CD14-positive monocyte (primary cell): ENCODE data around the gene LAMTOR1. TPM values are rescaled to one million over a fixed set of nuclear protein-coding genes. Genes with fewer than 3 reads are reported as not detected.

Source experiments
- DNase-seq, 3 donors: peaks; one replicate each; pipeline ENCODE4 v3.0.0-alpha.2; 2011 to 2022
- H2AFZ ChIP-seq: 2 replicates; pipeline ENCODE4 v1.6.0; 2012; ENCODE audit warnings: mild to moderate bottlenecking, low read depth, low read length, inconsistent platforms; ENCODE audit not compliant: insufficient read depth, poor library complexity, severe bottlenecking
- H3K27ac ChIP-seq, 2 donors: 1 replicate in 1 of 2; 2 replicates in 1 of 2; pipeline ENCODE4 v1.5.1; 2012 to 2013; ENCODE audit warnings: low read length in 2 of 2, control low read depth in 1 of 2, inconsistent platforms in 1 of 2, low read depth in 1 of 2, mild to moderate bottlenecking in 1 of 2
- H3K27me3 ChIP-seq, 2 donors: one replicate each; pipeline versions ENCODE4 v1.6.0 to v1.6.1; 2011 to 2013; ENCODE audit warnings: low read length in 2 of 2; ENCODE audit not compliant: control insufficient read depth in 2 of 2, insufficient read depth in 2 of 2
- H3K36me3 ChIP-seq, 2 donors: replicated peaks in 1 of 2; 1 replicate in 1 of 2; 2 replicates in 1 of 2; pipeline versions ENCODE4 v1.5.1 to v1.6.1; 2012 to 2013; ENCODE audit warnings: low read length in 2 of 2, control low read depth in 1 of 2, inconsistent platforms in 1 of 2, mild to moderate bottlenecking in 1 of 2; ENCODE audit not compliant: insufficient read depth in 2 of 2, control insufficient read depth in 1 of 2
- H3K4me1 ChIP-seq, 2 donors: 1 replicate in 1 of 2; 2 replicates in 1 of 2; pipeline versions ENCODE4 v1.5.1 to v1.6.1; 2012 to 2013; ENCODE audit warnings: low read length in 2 of 2, control low read depth in 1 of 2, inconsistent platforms in 1 of 2, mild to moderate bottlenecking in 1 of 2, moderate library complexity in 1 of 2; ENCODE audit not compliant: insufficient read depth in 2 of 2, control insufficient read depth in 1 of 2
- H3K4me2 ChIP-seq: replicated peaks from 2 replicates; pipeline ENCODE3; 2012; ENCODE audit warnings: low read length, moderate library complexity, mild to moderate bottlenecking; ENCODE audit not compliant: poor library complexity, severe bottlenecking; ENCODE audit errors: extremely low read depth
- H3K4me3 ChIP-seq, 3 experiments: fragments of 200-600 bp in 1 of 3; sonication (generic) in 1 of 3; replicated peaks in 1 of 3; 1 replicate in 2 of 3; 2 replicates in 1 of 3; pipeline ENCODE4 v1.5.1; 2011 to 2013; ENCODE audit warnings: low read length in 3 of 3, mild to moderate bottlenecking in 3 of 3, control low read depth in 2 of 3, low read depth in 2 of 3, inconsistent platforms in 1 of 3, moderate library complexity in 1 of 3
- H3K79me2 ChIP-seq: 2 replicates; pipeline ENCODE4 v1.6.0; 2012; ENCODE audit warnings: mild to moderate bottlenecking, control low read depth, inconsistent platforms, low read length, moderate library complexity; ENCODE audit not compliant: insufficient read depth
- H3K9ac ChIP-seq: 2 replicates; pipeline ENCODE4 v1.6.0; 2017; ENCODE audit warnings: low read length, mild to moderate bottlenecking; ENCODE audit not compliant: insufficient read depth, poor library complexity, severe bottlenecking
- H3K9me3 ChIP-seq, 2 donors: replicated peaks in 1 of 2; 1 replicate in 1 of 2; 2 replicates in 1 of 2; pipeline versions ENCODE4 v1.5.1 to v1.6.1; 2012 to 2013; ENCODE audit warnings: low read length in 2 of 2, control low read depth in 1 of 2; ENCODE audit not compliant: control insufficient read depth in 1 of 2, insufficient read depth in 1 of 2
- H4K20me1 ChIP-seq: 2 replicates; pipeline ENCODE4 v1.6.0; 2012; ENCODE audit warnings: mild to moderate bottlenecking, low read length, control low read depth, moderate library complexity; ENCODE audit not compliant: insufficient read depth
- H3K27ac Mint-ChIP-seq, 7 donors: one replicate each; pipeline ENCODE4 v1.8.0; 2020; ENCODE audit warnings: mild to moderate bottlenecking in 7 of 7, mixed read lengths in 7 of 7, moderate library complexity in 6 of 7, inconsistent platforms in 2 of 7
- H3K27me3 Mint-ChIP-seq, 3 donors: one replicate each; pipeline ENCODE4 v1.8.0; 2021 to 2022; ENCODE audit warnings: low read depth in 3 of 3, mild to moderate bottlenecking in 3 of 3, mixed read lengths in 3 of 3, moderate library complexity in 3 of 3, inconsistent platforms in 1 of 3
- H3K36me3 Mint-ChIP-seq, 2 donors: one replicate each; pipeline ENCODE4 v1.8.0; 2020; ENCODE audit warnings: mixed read lengths in 2 of 2, inconsistent platforms in 1 of 2, mild to moderate bottlenecking in 1 of 2
- H3K4me1 Mint-ChIP-seq: one replicate; pipeline ENCODE4 v1.8.0; 2020; ENCODE audit warnings: mild to moderate bottlenecking, mixed read lengths
- H3K4me3 Mint-ChIP-seq, 2 donors: one replicate each; pipeline ENCODE4 v1.8.0; 2020; ENCODE audit warnings: mild to moderate bottlenecking in 2 of 2, mixed read lengths in 2 of 2, moderate library complexity in 1 of 2
- H3K9me3 Mint-ChIP-seq, 7 donors: one replicate each; pipeline ENCODE4 v1.8.0; 2020 to 2022; ENCODE audit warnings: mixed read lengths in 7 of 7, mild to moderate bottlenecking in 6 of 7, moderate library complexity in 6 of 7, inconsistent platforms in 2 of 7
- WGBS: methylation state at CpG from one replicate; pipeline ENCODE4 v1.1.5; 2013; ENCODE audit warnings: missing lambda C conversion rate; ENCODE audit not compliant: insufficient coverage; 5-methylcytosine and 5-hydroxymethylcytosine counted together
- intact Hi-C, 2 donors: fragments of 100-400 bp; cut with micrococcal nuclease; formaldehyde crosslinking; loops; one replicate each; pipeline versions ENCODE4 v1.15.0 to v1.15.1; 2023
- polyA plus RNA-seq, 3 donors: library from polyadenylated mRNA; depleted of rRNA in 1 of 3; unstranded in 2 of 3; stranded (reverse) in 1 of 3; fragments of 300-500 nt in 2 of 3; fragments of >200 nt in 1 of 3; fragmentation: Illumina TruSeq in 2 of 3; gene quantifications; 1 replicate in 2 of 3; 2 replicates in 1 of 3; pipeline ENCODE4 v1.2.3, GENCODE V29; 2012 to 2021
- TF ChIP-seq, protein P1 (sequence below): fragments of 200-600 bp; IDR thresholded peaks from one replicate; pipeline ENCODE4 v1.8.0; 2022; ENCODE audit warnings: antibody characterized with exemption, mild to moderate bottlenecking

Gene LAMTOR1
- polyA plus RNA-seq, 3 donors = 224 to 292 (median 256) TPM

DNA sequence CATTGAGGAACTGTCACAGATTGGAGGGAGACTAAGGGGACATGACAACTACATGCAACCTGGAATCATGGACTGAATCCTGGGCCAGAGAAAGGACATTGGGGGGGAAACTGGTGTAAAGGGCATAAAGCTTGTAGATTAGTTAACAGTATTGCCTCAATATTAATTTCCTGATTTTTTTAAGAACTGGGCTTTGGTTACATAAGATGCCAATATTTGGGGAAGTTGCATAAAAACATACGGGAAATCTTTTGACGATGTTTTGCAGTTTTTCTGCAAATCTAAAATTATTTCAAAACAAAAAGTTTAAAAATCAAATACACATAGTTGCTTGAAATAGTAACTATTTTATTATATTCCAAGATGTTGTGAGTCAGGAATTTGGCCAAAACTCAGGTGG, 29.5 kb upstream of the LAMTOR1 start:
- H3K79me2 ChIP-seq = peaks cover 26% of the 10 kb centered on the region
- H3K9me3 ChIP-seq = peaks cover 0 to 5% of the 10 kb centered on the region in 2 donors
- Mint-ChIP-seq H3K36me3 (peaks cover 18 to 31% of the 10 kb centered on the region in 2 donors), H3K4me1 (peaks cover 84% of the 10 kb centered on the region), H3K4me3 (peak overlapping the region; percentile 39 to 78), H3K27ac (peak overlapping the region; percentile 89 to 99 (median 97)), H3K9me3 (peaks cover 2 to 15% (median 11%) of the 10 kb centered on the region in 7 donors), H3K27me3 (peaks cover 0 to 2% (median 2%) of the 10 kb centered on the region in 3 donors)
- intact Hi-C loops = no loop called here
- peak; percentile 34 to 74 (median 61) for DNase-seq
- H3K4me1 ChIP-seq = peaks cover 78 to 79% of the 10 kb centered on the region in 2 donors
- peak overlapping the region; percentile 85 to 92 for H3K27ac ChIP-seq
- H3K27me3 ChIP-seq = no peaks in the 10 kb centered on the region
- no CpG with 5 or more reads among the region's 2 CpGs for WGBS
- peak overlapping the region in 2 of 3 experiments; percentile 16 to 69 for H3K4me3 ChIP-seq
- H3K36me3 ChIP-seq = peaks cover 0 to under 1% of the 10 kb centered on the region in 2 donors
- H2AFZ ChIP-seq = no peak overlapping the region
- peak overlapping the region; percentile 58 for H3K4me2 ChIP-seq
- no peak overlapping the region for H3K9ac ChIP-seq
- H4K20me1 ChIP-seq = no peaks in the 10 kb centered on the region
- TF ChIP-seq, protein P1, sequence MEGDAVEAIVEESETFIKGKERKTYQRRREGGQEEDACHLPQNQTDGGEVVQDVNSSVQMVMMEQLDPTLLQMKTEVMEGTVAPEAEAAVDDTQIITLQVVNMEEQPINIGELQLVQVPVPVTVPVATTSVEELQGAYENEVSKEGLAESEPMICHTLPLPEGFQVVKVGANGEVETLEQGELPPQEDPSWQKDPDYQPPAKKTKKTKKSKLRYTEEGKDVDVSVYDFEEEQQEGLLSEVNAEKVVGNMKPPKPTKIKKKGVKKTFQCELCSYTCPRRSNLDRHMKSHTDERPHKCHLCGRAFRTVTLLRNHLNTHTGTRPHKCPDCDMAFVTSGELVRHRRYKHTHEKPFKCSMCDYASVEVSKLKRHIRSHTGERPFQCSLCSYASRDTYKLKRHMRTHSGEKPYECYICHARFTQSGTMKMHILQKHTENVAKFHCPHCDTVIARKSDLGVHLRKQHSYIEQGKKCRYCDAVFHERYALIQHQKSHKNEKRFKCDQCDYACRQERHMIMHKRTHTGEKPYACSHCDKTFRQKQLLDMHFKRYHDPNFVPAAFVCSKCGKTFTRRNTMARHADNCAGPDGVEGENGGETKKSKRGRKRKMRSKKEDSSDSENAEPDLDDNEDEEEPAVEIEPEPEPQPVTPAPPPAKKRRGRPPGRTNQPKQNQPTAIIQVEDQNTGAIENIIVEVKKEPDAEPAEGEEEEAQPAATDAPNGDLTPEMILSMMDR = no peak

DNA sequence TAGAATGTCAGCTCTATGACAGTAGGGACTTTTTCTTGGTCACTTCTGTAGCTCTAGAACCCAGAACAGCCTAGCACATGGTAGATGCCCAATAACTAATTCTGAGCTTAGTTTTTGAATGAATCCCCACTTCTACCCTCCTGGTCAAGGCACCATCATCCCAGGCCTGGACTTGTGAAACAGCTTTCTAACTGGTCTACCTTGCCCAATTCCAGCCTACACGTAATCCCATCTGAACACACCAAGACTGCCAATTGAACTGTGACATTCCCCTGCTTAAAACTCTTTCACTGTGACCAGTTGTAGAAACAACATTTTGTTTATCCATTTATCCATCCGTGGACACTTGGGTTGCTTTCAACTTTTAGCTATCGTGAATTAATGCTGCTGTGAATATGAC, 26.3 kb upstream of the LAMTOR1 start:
- H4K20me1 ChIP-seq = no peaks in the 10 kb centered on the region
- no peak overlapping the region for H3K9ac ChIP-seq
- TF ChIP-seq, protein P1 = no peak
- H3K4me1 ChIP-seq = peaks cover 52 to 56% of the 10 kb centered on the region in 2 donors
- H3K9me3 Mint-ChIP-seq = peaks cover 9 to 20% (median 15%) of the 10 kb centered on the region in 7 donors
- H3K27me3 ChIP-seq = no peaks in the 10 kb centered on the region
- H3K36me3 ChIP-seq = no peaks in the 10 kb centered on the region
- H3K79me2 ChIP-seq = no peaks in the 10 kb centered on the region
- peaks cover 61% of the 10 kb centered on the region for H3K4me1 Mint-ChIP-seq
- H3K27ac ChIP-seq = no peak overlapping the region
- no peak overlapping the region for H3K4me3 Mint-ChIP-seq
- H3K27me3 Mint-ChIP-seq = peaks cover 0 to 2% (median 2%) of the 10 kb centered on the region in 3 donors
- peaks cover 3 to 5% of the 10 kb centered on the region in 2 donors for H3K9me3 ChIP-seq
- H3K36me3 Mint-ChIP-seq = peaks cover 12 to 16% of the 10 kb centered on the region in 2 donors
- intact Hi-C loops = no loop called here
- no peak for DNase-seq
- peak overlapping the region in 1 of 7 donors; percentile 30 for H3K27ac Mint-ChIP-seq
- no peak overlapping the region for H3K4me2 ChIP-seq
- H3K4me3 ChIP-seq = no peak overlapping the region
- WGBS = 86% methylated on average over 1 of the region's 3 CpGs
- no peak overlapping the region for H2AFZ ChIP-seq
